Suprapubic skin (tissue), 4 donors: Measurements from ENCODE around the gene CFAP107.

Experiments used
- CTCF ChIP-seq, 2 donors: fragments of 200-600 bp in 1 of 2; fragments of 450-650 bp in 1 of 2; sonication (generic) in 1 of 2; IDR thresholded peaks; one replicate each; pipeline ENCODE4 v1.5.1; 2016 to 2019; ENCODE audit warnings: antibody characterized with exemption in 2 of 2, mild to moderate bottlenecking in 1 of 2, moderate library complexity in 1 of 2
- POLR2A ChIP-seq, 2 donors: fragments of 450-650 bp; IDR thresholded peaks; one replicate each; pipeline ENCODE4 v1.6.1; 2017; ENCODE audit warnings: antibody characterized with exemption in 2 of 2, mild to moderate bottlenecking in 2 of 2, moderate library complexity in 2 of 2
- POLR2AphosphoS5 ChIP-seq, 3 donors: sonication (generic); formaldehyde crosslinking; IDR thresholded peaks; one replicate each; pipeline ENCODE4 v1.6.1; 2017; ENCODE audit warnings: antibody characterized with exemption in 3 of 3

- no peak for TF ChIP-seq CTCF (IDR thresholded peaks at IDR 0.05)
- no peak for TF ChIP-seq POLR2AphosphoS5 (IDR thresholded peaks at IDR 0.05)
- no peak for TF ChIP-seq POLR2A (IDR thresholded peaks at IDR 0.05)
Measured at GRCh38 chr1:12771186-12771585, 25.2 kb downstream of the CFAP107 start.
